Esophagus squamous epithelium (tissue), 4 donors: ENCODE results near the gene ARL6IP1.
"Not testable (repeated sequence)": the region's sequence is repeated elsewhere in the genome, so short reads cannot be mapped to it uniquely, and the experiment has no call there.

Source experiments
- POLR2A ChIP-seq, 4 donors: fragments of 450-650 bp; IDR thresholded peaks; one replicate each; pipeline ENCODE4 v1.6.1; 2017; ENCODE audit warnings: antibody characterized with exemption in 4 of 4, mild to moderate bottlenecking in 4 of 4, moderate library complexity in 3 of 4
- TF ChIP-seq, protein P1 (sequence below), 6 experiments: fragments of 450-650 bp in 4 of 6; fragments of 200-600 bp in 2 of 6; sonication (generic) in 2 of 6; IDR thresholded peaks; one replicate each; pipeline ENCODE4 v1.5.1; 2016 to 2019; ENCODE audit warnings: antibody characterized with exemption in 6 of 6, mild to moderate bottlenecking in 4 of 6, moderate library complexity in 4 of 6

DNA sequence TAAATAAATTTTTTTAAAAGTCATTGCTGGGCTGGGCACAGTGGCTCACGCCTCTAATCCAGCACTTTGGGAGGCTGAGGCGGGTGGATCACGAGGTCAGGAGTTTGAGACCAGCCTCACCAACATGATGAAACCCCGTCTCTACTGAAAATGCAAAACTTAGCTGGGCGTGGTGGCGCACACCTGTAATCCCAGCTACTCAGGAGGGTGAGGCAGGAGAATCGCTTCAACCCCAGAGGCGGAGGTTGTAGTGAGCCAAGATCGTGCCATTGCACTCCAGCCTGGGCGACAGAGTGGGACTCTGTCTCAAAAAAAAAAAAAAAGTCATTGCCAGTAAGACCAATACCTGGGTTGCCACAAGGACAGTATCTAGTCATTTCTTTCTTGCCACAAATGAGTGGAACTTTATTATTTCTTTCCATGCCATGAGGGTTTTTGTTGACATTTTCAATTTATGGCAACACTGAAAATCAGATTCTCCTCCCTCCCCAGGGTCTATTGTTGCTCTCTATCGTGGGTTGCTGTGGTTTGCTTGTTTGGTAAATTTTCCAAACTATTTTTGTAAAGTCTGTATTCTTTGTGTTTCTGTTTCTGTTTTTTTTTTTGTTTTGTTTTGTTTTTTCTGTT is 30.9 kb downstream of the ARL6IP1 start:
- TF ChIP-seq, protein P1, sequence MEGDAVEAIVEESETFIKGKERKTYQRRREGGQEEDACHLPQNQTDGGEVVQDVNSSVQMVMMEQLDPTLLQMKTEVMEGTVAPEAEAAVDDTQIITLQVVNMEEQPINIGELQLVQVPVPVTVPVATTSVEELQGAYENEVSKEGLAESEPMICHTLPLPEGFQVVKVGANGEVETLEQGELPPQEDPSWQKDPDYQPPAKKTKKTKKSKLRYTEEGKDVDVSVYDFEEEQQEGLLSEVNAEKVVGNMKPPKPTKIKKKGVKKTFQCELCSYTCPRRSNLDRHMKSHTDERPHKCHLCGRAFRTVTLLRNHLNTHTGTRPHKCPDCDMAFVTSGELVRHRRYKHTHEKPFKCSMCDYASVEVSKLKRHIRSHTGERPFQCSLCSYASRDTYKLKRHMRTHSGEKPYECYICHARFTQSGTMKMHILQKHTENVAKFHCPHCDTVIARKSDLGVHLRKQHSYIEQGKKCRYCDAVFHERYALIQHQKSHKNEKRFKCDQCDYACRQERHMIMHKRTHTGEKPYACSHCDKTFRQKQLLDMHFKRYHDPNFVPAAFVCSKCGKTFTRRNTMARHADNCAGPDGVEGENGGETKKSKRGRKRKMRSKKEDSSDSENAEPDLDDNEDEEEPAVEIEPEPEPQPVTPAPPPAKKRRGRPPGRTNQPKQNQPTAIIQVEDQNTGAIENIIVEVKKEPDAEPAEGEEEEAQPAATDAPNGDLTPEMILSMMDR (IDR thresholded peaks at IDR 0.05) = not testable (repeated sequence)
- not testable (repeated sequence) for TF ChIP-seq POLR2A (IDR thresholded peaks at IDR 0.05)
